ENCODE results near the gene PLEKHA3. TPM values are rescaled to one million over a fixed set of nuclear protein-coding genes. Genes with fewer than 3 reads are reported as not detected.
A peak's percentile ranks its signal among the peaks of the same experiment; 100 is the strongest.

Gene PLEKHA3
- total RNA-seq, 3 donors from 2014 or later: 9.8 to 15.2 (median 12.0) TPM

DNA sequence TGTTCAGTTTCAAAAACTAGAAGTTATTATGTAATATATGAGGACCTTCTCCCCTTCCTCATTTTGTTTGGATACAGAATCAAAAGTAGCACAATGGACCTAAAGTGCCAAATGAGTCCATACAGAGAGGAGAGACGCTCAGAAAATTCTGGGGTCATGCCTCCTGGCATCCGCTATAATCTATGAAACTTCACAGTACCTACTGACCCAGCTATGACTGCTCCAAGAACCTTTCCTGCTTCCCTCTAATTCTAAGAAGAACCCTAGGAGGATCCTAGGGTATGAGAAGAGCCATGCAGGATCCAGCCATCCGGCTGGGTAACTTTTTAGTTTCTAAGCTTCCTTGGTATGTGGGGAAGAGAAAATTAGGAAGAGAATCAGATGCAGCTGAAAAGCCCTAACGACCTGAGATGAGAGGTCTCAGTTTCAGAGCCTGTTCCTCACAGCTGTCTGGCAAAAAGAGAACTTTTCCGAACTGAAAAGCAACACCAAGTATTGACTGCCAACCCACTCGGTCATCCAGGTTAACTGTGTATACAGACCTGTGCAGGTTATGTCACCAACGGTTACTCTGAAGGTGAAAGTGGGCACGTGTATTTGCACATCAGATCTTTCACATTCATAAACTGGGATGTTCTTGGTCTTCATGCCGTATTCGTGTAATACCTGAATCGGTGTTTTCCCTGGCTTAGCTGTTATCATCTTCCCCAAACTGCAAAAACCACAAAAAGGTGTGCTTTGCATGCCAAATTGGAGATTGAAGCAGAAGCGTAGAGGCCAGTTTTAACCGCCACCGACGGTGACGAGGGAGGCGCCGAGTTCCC is 30.3 kb upstream of the PLEKHA3 start:
- Histone ChIP-seq H3K36me3 (no peaks in the 10 kb centered on the region), H3K4me3 (peak overlapping the region; percentile 62 to 74 (median 67)), H3K27me3 (no peaks in the 10 kb centered on the region), H3K9me3 (no peaks in the 10 kb centered on the region), H3K4me1 (peaks cover 0 to 11% of the 10 kb centered on the region in 2 donors), H3K27ac (peak overlapping the region; percentile 96 to 98)
- no peak for DNase-seq (ENCODE audit: low spot score in 2 of 2)
- intact Hi-C loops (cut with DNase I; ENCODE audit: low total_unique reads): no loop called here
- TF ChIP-seq POLR2AphosphoS5 (IDR thresholded peaks at IDR 0.05) (peak in 1 of 3 donors; percentile 43), POLR2A (IDR thresholded peaks at IDR 0.05) (no peak)

DNA sequence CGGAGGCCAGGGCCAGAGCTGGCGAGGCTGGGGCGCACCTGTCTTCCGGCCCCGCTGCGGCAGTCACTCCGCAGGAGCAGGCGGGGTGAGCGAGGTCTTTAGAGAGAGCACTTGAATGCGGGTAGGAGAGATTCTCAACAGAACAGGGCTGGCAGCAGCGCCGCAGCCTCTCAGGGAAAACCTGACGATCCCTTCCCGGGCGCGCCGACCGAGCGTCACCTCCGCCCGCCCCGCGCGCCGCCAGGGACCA is 29.8 kb upstream of the PLEKHA3 start:
- intact Hi-C loops (cut with DNase I; ENCODE audit: low total_unique reads): no loop called here
- H3K4me1 ChIP-seq: peaks cover 0 to 11% of the 10 kb centered on the region in 2 donors
- H3K4me3 ChIP-seq: peak overlapping the region; percentile 62 to 74 (median 67)
- TF ChIP-seq POLR2AphosphoS5 (IDR thresholded peaks at IDR 0.05): no peak
- TF ChIP-seq, protein P1, sequence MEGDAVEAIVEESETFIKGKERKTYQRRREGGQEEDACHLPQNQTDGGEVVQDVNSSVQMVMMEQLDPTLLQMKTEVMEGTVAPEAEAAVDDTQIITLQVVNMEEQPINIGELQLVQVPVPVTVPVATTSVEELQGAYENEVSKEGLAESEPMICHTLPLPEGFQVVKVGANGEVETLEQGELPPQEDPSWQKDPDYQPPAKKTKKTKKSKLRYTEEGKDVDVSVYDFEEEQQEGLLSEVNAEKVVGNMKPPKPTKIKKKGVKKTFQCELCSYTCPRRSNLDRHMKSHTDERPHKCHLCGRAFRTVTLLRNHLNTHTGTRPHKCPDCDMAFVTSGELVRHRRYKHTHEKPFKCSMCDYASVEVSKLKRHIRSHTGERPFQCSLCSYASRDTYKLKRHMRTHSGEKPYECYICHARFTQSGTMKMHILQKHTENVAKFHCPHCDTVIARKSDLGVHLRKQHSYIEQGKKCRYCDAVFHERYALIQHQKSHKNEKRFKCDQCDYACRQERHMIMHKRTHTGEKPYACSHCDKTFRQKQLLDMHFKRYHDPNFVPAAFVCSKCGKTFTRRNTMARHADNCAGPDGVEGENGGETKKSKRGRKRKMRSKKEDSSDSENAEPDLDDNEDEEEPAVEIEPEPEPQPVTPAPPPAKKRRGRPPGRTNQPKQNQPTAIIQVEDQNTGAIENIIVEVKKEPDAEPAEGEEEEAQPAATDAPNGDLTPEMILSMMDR (IDR thresholded peaks at IDR 0.05): no peak
- TF ChIP-seq POLR2A (IDR thresholded peaks at IDR 0.05): no peak
- DNase-seq (ENCODE audit: low spot score in 2 of 2): peak in 1 of 2 donors; percentile 57
- H3K27me3 ChIP-seq: no peaks in the 10 kb centered on the region
- H3K36me3 ChIP-seq: no peaks in the 10 kb centered on the region
- peak overlapping the region; percentile 96 to 98 for H3K27ac ChIP-seq
- no peaks in the 10 kb centered on the region for H3K9me3 ChIP-seq

DNA sequence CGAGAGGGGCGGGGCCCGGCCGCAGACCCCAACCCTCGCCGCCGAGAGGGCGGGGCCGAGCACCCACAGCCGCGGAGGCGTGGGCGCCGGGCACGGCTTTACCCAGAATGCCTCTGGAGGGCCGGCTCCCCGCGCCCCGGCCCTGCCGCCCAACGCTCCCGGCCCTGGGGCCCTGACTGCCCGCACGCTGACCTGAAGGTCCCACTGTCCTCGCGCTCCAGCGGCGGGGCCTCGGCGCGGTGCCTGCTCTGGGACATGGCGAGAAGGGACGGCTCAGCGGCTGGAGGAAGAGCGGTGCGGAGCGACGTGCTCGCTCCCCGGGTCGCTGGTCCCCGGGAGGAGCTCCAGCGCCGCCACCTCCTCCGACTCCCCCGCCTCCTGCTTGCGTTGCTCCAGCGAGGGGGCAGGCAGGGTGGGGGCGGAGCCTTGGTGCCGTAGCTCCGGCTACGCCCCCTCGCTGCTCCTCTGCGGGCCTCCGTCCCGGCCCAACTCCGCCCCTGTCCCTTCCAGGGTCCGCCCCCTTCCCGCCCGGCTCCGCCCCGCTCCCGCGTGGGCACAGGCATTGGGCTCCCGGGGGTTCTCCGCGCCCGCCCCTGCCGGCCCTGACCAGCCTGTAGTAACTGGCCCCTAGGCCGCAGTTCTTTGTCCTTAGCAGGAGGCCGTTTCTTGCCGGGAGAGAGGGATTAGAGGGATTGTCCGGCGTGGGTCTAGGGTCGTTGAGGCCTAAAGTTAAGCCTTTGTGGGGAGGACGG is 29.3 kb upstream of the PLEKHA3 start, which contains the start of the genes PJVK and PRKRA:
Gene PJVK (plus strand): TSS at position 605 of the 752 bp plus-strand sequence. CDS start 2,032 bp downstream, outside the sequence.
Gene PRKRA (minus strand): TSS at position 402 of the 752 bp plus-strand sequence. CDS start 145 bp downstream, at position 257.
- intact Hi-C loops (cut with DNase I; ENCODE audit: low total_unique reads): no loop called here
- DNase-seq (ENCODE audit: low spot score in 2 of 2): peak; percentile 96 to 97

DNA sequence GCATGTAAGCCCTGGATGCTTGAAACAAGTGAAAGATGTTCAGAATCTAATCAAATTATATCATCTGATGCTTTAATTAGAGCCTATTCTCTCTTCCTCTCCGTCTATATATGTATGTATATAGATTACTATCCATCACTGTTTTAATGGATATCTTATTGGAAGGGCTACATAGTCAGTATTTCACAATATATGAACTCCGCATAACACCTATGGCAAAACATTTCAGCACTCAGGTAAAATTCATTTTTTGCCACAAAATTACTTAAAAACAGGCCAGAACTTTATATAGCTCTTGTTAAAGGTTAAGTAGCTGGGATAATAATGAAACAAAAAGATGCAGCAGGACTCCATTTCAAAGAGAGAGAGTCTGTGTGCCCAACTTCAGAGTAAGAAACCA is 27.9 kb upstream of the PLEKHA3 start:
- no peaks in the 10 kb centered on the region for H3K36me3 ChIP-seq
- no peak for DNase-seq (ENCODE audit: low spot score in 2 of 2)
- no peak for TF ChIP-seq POLR2A (IDR thresholded peaks at IDR 0.05)
- TF ChIP-seq POLR2AphosphoS5 (IDR thresholded peaks at IDR 0.05): no peak
- TF ChIP-seq, protein P1 (IDR thresholded peaks at IDR 0.05): no peak
- peak overlapping the region in 1 of 2 donors; percentile 96 for H3K27ac ChIP-seq
- peaks cover 0 to 11% of the 10 kb centered on the region in 2 donors for H3K4me1 ChIP-seq
- intact Hi-C loops (cut with DNase I; ENCODE audit: low total_unique reads): no loop called here
- H3K4me3 ChIP-seq: peak overlapping the region in 1 of 3 donors; percentile 67
- H3K9me3 ChIP-seq: no peaks in the 10 kb centered on the region
- H3K27me3 ChIP-seq: no peaks in the 10 kb centered on the region

More for the DNA sequence above, 29.3 kb upstream of the PLEKHA3 start, which contains the start of the genes PJVK and PRKRA:
- Histone ChIP-seq H3K27ac (peak within 1 kb of the TSS; percentile 96 to 98), H3K4me1 (peaks cover 0 to 11% of the 10 kb centered on the region in 2 donors), H3K27me3 (no peaks in the 10 kb centered on the region), H3K9me3 (no peaks in the 10 kb centered on the region), H3K4me3 (peak within 1 kb of the TSS; percentile 62 to 74 (median 67)), H3K36me3 (no peaks in the 10 kb centered on the region)
- TF ChIP-seq POLR2A (IDR thresholded peaks at IDR 0.05): peak; percentile 91
- TF ChIP-seq, protein P1 (IDR thresholded peaks at IDR 0.05): no peak
- peak; percentile 89 to 94 (median 92) for TF ChIP-seq POLR2AphosphoS5 (IDR thresholded peaks at IDR 0.05)

DNA sequence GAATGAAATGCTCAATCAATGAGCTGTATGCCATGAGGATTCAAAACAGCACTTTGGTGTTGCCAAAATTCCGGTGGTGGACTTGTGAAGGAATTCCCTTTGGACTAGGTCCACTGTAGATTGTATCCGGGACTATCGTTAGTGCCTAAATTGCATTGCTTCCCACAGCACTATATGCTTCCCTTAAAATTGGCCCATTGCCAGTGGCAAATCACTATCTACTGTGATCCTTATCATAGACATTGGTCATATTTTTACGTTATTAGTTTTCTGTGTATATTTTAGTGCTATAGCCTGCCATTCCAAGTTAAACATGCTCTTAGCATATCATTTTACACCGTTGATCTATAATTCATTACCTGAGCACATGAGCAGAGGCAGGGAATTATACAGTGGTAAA is 27.4 kb upstream of the PLEKHA3 start:
- no peak overlapping the region for H3K27ac ChIP-seq
- no peaks in the 10 kb centered on the region for H3K9me3 ChIP-seq
- intact Hi-C loops (cut with DNase I; ENCODE audit: low total_unique reads): no loop called here
- TF ChIP-seq POLR2A (IDR thresholded peaks at IDR 0.05) (no peak), POLR2AphosphoS5 (IDR thresholded peaks at IDR 0.05) (no peak)
- TF ChIP-seq, protein P1 (IDR thresholded peaks at IDR 0.05): no peak
- H3K27me3 ChIP-seq: no peaks in the 10 kb centered on the region
- no peak for DNase-seq (ENCODE audit: low spot score in 2 of 2)
- no peak overlapping the region for H3K4me3 ChIP-seq
- peaks cover 0 to 11% of the 10 kb centered on the region in 2 donors for H3K4me1 ChIP-seq
- no peaks in the 10 kb centered on the region for H3K36me3 ChIP-seq
